ENCODE results near the gene IL5. TPM values are rescaled to one million over a fixed set of nuclear protein-coding genes. Genes with fewer than 3 reads are reported as not detected.

The IL5 gene
- total and polyA plus RNA-seq, 2 donors (not counting 3 experiments of a cell fraction or from before 2014, with no cell fraction given), result not detected

- H4K20me1 ChIP-seq (replicated peaks; ENCODE audit: control insufficient read depth, extremely low read depth, insufficient read depth, low read length), result no peaks in the 10 kb centered on the region
- H3K9me3 ChIP-seq (replicated peaks; ENCODE audit: control insufficient read depth, insufficient read depth, low read length), result no peaks in the 10 kb centered on the region
- TF ChIP-seq MYC (IDR thresholded peaks at IDR 0.05; ENCODE audit: low read depth, low read length) (no peak), JUN (IDR thresholded peaks at IDR 0.05; ENCODE audit: borderline replicate concordance, insufficient read depth, insufficient read length, low read depth) (no peak), MAX (IDR thresholded peaks at IDR 0.05; ENCODE audit: insufficient read depth, insufficient read length) (no peak), POLR2A (IDR thresholded peaks at IDR 0.05; ENCODE audit: low read depth, low read length) (no peak), POLR2AphosphoS5 (IDR thresholded peaks at IDR 0.05; ENCODE audit: insufficient read depth, low read depth, low read length) (no peak), FOS (IDR thresholded peaks at IDR 0.05; ENCODE audit: borderline replicate concordance, insufficient read depth, low read length) (no peak), EZH2 (IDR thresholded peaks at IDR 0.05; ENCODE audit: borderline replicate concordance, low read depth, low read length, severe bottlenecking) (no peak), GATA2 (IDR thresholded peaks at IDR 0.05; ENCODE audit: insufficient read depth, insufficient read length, low read depth, low read length) (no peak), CTCF (IDR thresholded peaks at IDR 0.05; ENCODE audit: extremely low read depth in 1 of 2, insufficient read depth in 1 of 2, low read depth in 1 of 2, low read length in 2 of 2) (no peak)
- intact Hi-C loops (cut with micrococcal nuclease) (no loop called here), dilution Hi-C loops (cut with MboI; ENCODE audit: extremely low pct_ligation_motif_present, low sequenced_read_pairs) (no loop called here)
- H3K4me3 ChIP-seq (replicated peaks in 1 of 3; ENCODE audit: insufficient read depth in 1 of 3, low read depth in 1 of 3, low read length in 3 of 3), result no peak overlapping the region
- H3K4me1 ChIP-seq (ENCODE audit: control insufficient read depth, extremely low read depth, insufficient read depth, low read length), result no peaks in the 10 kb centered on the region
- no TSS peak for BruUV-seq (replicated peaks)
- no peak for DNase-seq (ENCODE audit: low read depth, low spot score)
- H3K27me3 ChIP-seq (ENCODE audit: control insufficient read depth in 2 of 2, insufficient read depth in 2 of 2, low read length in 2 of 2), result no peaks in the 10 kb centered on the region
- H3K9me1 ChIP-seq (replicated peaks; ENCODE audit: control insufficient read depth, extremely low read depth, insufficient read depth, low read length), result no peaks in the 10 kb centered on the region
- CTCF ChIA-PET, result no interaction called here
- POLR2A ChIA-PET, result no interaction called here
- H3K36me3 ChIP-seq (ENCODE audit: control insufficient read depth in 2 of 2, extremely low read depth in 1 of 2, insufficient read depth in 2 of 2, low read length in 2 of 2), result peaks cover 0 to 3% of the 10 kb centered on the region in 2 experiments
- no peaks in the 10 kb centered on the region for H3K79me2 ChIP-seq (ENCODE audit: control insufficient read depth, insufficient read depth, low read length)
- H3K9ac ChIP-seq (replicated peaks; ENCODE audit: extremely low read depth, insufficient read depth, low read length), result no peak overlapping the region
- no peak for FAIRE-seq
- H3K27ac ChIP-seq (ENCODE audit: insufficient read depth, low read depth, low read length), result no peak overlapping the region
- no peak overlapping the region for H3K4me2 ChIP-seq (ENCODE audit: insufficient read depth, low read length)
- no peak overlapping the region for H2AFZ ChIP-seq (ENCODE audit: low read depth, low read length)
These were observed 32.8 kb upstream of the IL5 start for GRCh38 chr5:132576123-132576522.

Data from endothelial cell of umbilical vein (primary cell).